HG03196 (cell line): ENCODE data around the gene BAG1.

ENCODE experiments used
- ATAC-seq: cut with Tn5 transposase; IDR thresholded peaks from one replicate; pipeline ENCODE4 v1.9.1; 2021; ENCODE audit not compliant: unreplicated experiment

BAG1 gene

GRCh38 chr9:33220681-33221567 is 43.6 kb downstream of the BAG1 start:
- ATAC-seq = no peak

DNA sequence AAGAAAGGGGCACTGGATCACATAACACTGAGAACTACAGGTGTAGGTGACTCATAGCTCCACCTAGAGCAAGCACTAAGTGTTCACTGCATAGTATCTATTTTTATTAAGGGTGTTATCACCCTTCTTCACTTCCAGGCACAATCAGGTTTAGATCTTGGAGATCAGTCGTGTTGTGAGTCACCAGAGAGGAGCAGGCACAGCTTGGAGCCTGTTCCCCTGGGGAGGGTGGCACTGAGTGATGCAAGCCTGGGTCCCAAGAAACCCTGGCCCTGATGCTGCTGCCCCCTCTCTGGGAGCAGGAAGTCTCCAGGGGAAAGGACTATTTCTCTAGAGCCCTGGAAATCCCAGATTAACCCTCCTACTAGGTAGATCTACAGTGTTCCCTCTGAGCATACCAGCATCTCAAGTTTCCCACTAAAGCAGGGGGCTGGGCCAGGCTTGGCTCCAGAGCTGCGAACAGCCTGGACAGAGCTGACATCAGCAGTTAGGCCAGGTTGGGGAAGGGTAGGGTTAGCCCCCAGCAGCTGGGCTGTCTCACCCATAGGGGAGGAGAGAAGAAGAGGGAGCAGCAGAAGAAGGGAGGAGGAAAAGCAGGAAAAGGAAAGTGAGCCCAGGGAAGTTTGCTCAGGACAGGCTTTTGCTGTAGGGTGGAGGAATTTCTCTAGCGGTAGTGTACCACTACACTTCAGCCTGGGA is 52.7 kb downstream of the BAG1 start:
- ATAC-seq = no peak

GRCh38 chr9:33210006-33210715 is 54.3 kb downstream of the BAG1 start:
- ATAC-seq = no peak

DNA sequence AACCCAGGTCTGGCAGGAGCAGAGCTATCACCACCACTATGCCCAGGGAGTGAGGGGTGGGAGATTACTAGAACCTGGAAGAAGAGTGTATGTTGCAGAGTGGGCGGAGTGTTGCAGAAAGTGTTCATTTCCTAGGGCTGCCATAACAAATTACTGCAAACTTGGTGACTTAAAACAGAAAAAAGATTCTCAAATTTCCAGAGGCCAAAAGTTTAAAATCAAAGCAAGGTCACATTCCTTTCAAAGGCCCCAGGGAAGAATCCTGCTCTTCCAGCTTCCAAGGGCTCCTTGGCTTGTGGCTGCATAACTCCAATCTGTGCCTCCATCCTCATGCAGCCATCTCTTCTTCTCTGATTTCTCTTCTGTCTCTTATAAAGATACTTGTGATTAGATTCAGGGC is 55.1 kb downstream of the BAG1 start:
- ATAC-seq = no peak

GRCh38 chr9:33202552-33203201 is 61.8 kb downstream of the BAG1 start:
- peak; percentile 99 for ATAC-seq
